Stimulated activated CD8-positive, alpha-beta memory T cell treated with anti-CD3 and anti-CD28 coated beads, Interleukin-15, amount 100 ng/mL, for 48 hours (primary cell): ENCODE measurements around the gene HOXA9.

Experiments
- DNase-seq, 2 donors: peaks; one replicate each; pipeline ENCODE4 v3.0.0-alpha.2; 2020; ENCODE audit warnings: low read depth in 2 of 2

The HOXA9 gene

GRCh38 chr7:27126596-27127327 is 38.6 kb downstream of the HOXA9 start:
- no peak for DNase-seq

- no peak for DNase-seq
These were observed 39.3 kb downstream of the HOXA9 start for GRCh38 chr7:27125986-27126394.

GRCh38 chr7:27124902-27125689 is 40.2 kb downstream of the HOXA9 start:
- no peak for DNase-seq

- no peak for DNase-seq
These were observed 41.0 kb downstream of the HOXA9 start for GRCh38 chr7:27124096-27124901.

- no peak for DNase-seq
These were observed 41.8 kb downstream of the HOXA9 start for GRCh38 chr7:27123477-27124053.

GRCh38 chr7:27123007-27123476 is 42.3 kb downstream of the HOXA9 start:
- no peak for DNase-seq

GRCh38 chr7:27122077-27122910 is 43.0 kb downstream of the HOXA9 start:
- no peak for DNase-seq

- DNase-seq, result no peak
These were observed 43.7 kb downstream of the HOXA9 start for GRCh38 chr7:27121684-27122076.

GRCh38 chr7:27119412-27119911 is 45.9 kb downstream of the HOXA9 start:
- no peak for DNase-seq

GRCh38 chr7:27118580-27118979 is 46.8 kb downstream of the HOXA9 start:
- DNase-seq, result no peak

- DNase-seq, result no peak
These were observed 47.3 kb downstream of the HOXA9 start for GRCh38 chr7:27117887-27118491.

GRCh38 chr7:27116962-27117886 is 48.1 kb downstream of the HOXA9 start:
- no peak for DNase-seq

- no peak for DNase-seq
These were observed 49.0 kb downstream of the HOXA9 start for GRCh38 chr7:27116031-27116961.

GRCh38 chr7:27115221-27116026 is 49.9 kb downstream of the HOXA9 start:
- no peak for DNase-seq

GRCh38 chr7:27114881-27115220 is 50.5 kb downstream of the HOXA9 start:
- no peak for DNase-seq

- DNase-seq, result no peak
These were observed 51.2 kb downstream of the HOXA9 start for GRCh38 chr7:27113991-27114769.
